Epithelial cell of esophagus (primary cell): ENCODE measurements around the gene OASL.
A peak's percentile ranks its signal among the peaks of the same experiment; 100 is the strongest.

Experiments used
- DNase-seq: peaks from one replicate; pipeline ENCODE4 v3.0.0; 2010; ENCODE audit warnings: low read depth
- H3K4me3 ChIP-seq: 2 replicates; pipeline ENCODE4 v1.5.1; 2011; ENCODE audit warnings: mild to moderate bottlenecking, low read length, control low read depth
- CTCF ChIP-seq: IDR thresholded peaks from 2 replicates; pipeline ENCODE4 v1.5.1; 2011; ENCODE audit warnings: low read depth, mild to moderate bottlenecking, low read length, control low read depth, inconsistent platforms; ENCODE audit not compliant: insufficient read depth; ENCODE audit errors: missing control alignments

OASL gene

GRCh38 chr12:121011820-121012219, 27.2 kb downstream of the OASL start:
- DNase-seq = no peak
- TF ChIP-seq CTCF = no peak
- H3K4me3 ChIP-seq = no peak overlapping the region

- no peak overlapping the region for H3K4me3 ChIP-seq
- DNase-seq = no peak
- no peak for TF ChIP-seq CTCF
Measured at GRCh38 chr12:121010860-121011259, 28.2 kb downstream of the OASL start.

GRCh38 chr12:121009741-121010140, 29.3 kb downstream of the OASL start:
- H3K4me3 ChIP-seq = no peak overlapping the region
- peak; percentile 71 for DNase-seq
- peak; percentile 76 for TF ChIP-seq CTCF

GRCh38 chr12:121008347-121009098, 30.5 kb downstream of the OASL start:
- TF ChIP-seq CTCF = no peak
- peak; percentile 79 for DNase-seq
- H3K4me3 ChIP-seq = no peak overlapping the region

- no peak overlapping the region for H3K4me3 ChIP-seq
- DNase-seq = peak; percentile 59
- TF ChIP-seq CTCF = peak; percentile 72
Measured at GRCh38 chr12:121005346-121005815, 33.7 kb downstream of the OASL start.

- no peak overlapping the region for H3K4me3 ChIP-seq
- no peak for TF ChIP-seq CTCF
- no peak for DNase-seq
Measured at GRCh38 chr12:121004253-121004815, 34.7 kb downstream of the OASL start.

GRCh38 chr12:121003650-121004049, 35.4 kb downstream of the OASL start:
- no peak overlapping the region for H3K4me3 ChIP-seq
- no peak for DNase-seq
- TF ChIP-seq CTCF = no peak
